Omental fat pad (tissue), 4 donors: Measurements from ENCODE around the gene TEKT3. TPM values are rescaled to one million over a fixed set of nuclear protein-coding genes. Genes with fewer than 3 reads are reported as not detected.

Experiments
- ATAC-seq: fragments of 150-250 bp; one replicate; pipeline ENCODE4 v1.9.1; 2016; ENCODE audit warnings: mild to moderate bottlenecking, moderate library complexity; ENCODE audit not compliant: low FRiP score
- DNase-seq: peaks from one replicate; pipeline ENCODE4 v3.0.0-alpha.2; 2019; ENCODE audit warnings: low spot score
- CTCF ChIP-seq, 3 donors: fragments of 450-650 bp; IDR thresholded peaks; one replicate each; pipeline ENCODE4 v1.5.1; 2016 to 2017; ENCODE audit warnings: antibody characterized with exemption in 3 of 3, mild to moderate bottlenecking in 3 of 3, moderate library complexity in 2 of 3
- total RNA-seq, 4 donors: library from RNA; depleted of rRNA; stranded (reverse); fragments of >200 nt; gene quantifications; one replicate each; pipeline ENCODE4 v1.1.0, GENCODE V29; 2016

The TEKT3 gene
- total RNA-seq, 4 donors from 2014 or later: 0.44 to 0.79 TPM; not detected in 2

- no peak for TF ChIP-seq CTCF (IDR thresholded peaks at IDR 0.05)
- no peak for DNase-seq
- no peak for ATAC-seq
Measured at GRCh38 chr17:15380446-15380845, 39.0 kb upstream of the TEKT3 start.

GRCh38 chr17:15379659-15380058 is 38.3 kb upstream of the TEKT3 start:
- no peak for TF ChIP-seq CTCF (IDR thresholded peaks at IDR 0.05)
- ATAC-seq: no peak
- no peak for DNase-seq

- no peak for TF ChIP-seq CTCF (IDR thresholded peaks at IDR 0.05)
- ATAC-seq (no peak), DNase-seq (no peak)
Measured at GRCh38 chr17:15378243-15378642, 36.8 kb upstream of the TEKT3 start.

- DNase-seq (no peak), ATAC-seq (no peak)
- no peak for TF ChIP-seq CTCF (IDR thresholded peaks at IDR 0.05)
Measured at GRCh38 chr17:15377616-15378015, 36.2 kb upstream of the TEKT3 start.

- no peak for DNase-seq
- peak; percentile 68 for ATAC-seq
- TF ChIP-seq CTCF (IDR thresholded peaks at IDR 0.05): no peak
Measured at GRCh38 chr17:15377200-15377599, 35.8 kb upstream of the TEKT3 start.

- ATAC-seq (no peak), DNase-seq (no peak)
- TF ChIP-seq CTCF (IDR thresholded peaks at IDR 0.05): no peak
Measured at GRCh38 chr17:15371376-15372130, 30.2 kb upstream of the TEKT3 start.

GRCh38 chr17:15368600-15368999 is 27.2 kb upstream of the TEKT3 start:
- ATAC-seq: no peak
- TF ChIP-seq CTCF (IDR thresholded peaks at IDR 0.05): no peak

More at GRCh38 chr17:15368600-15368999, 27.2 kb upstream of the TEKT3 start:
- DNase-seq: no peak
